T-helper 1 cell treated with Interleukin-12 subunit alpha and Interleukin-12 subunit beta and Interleukin-4 antibody, amounts not matched to agents 30 ng/mL and 1 ng/mL, for 36 hours (primary cell): ENCODE data around the gene SH2D6. TPM values are rescaled to one million over a fixed set of nuclear protein-coding genes. Genes with fewer than 3 reads are reported as not detected.
"Not testable (repeated sequence)": the region's sequence is repeated elsewhere in the genome, so short reads cannot be mapped to it uniquely, and the experiment has no call there.

Experiments
- intact Hi-C: fragments of 100-400 bp; cut with micrococcal nuclease; formaldehyde crosslinking; loops from one replicate; pipeline ENCODE4 v1.15.1; 2024
- total RNA-seq: library from RNA; stranded (reverse); gene quantifications from 2 replicates; pipeline ENCODE4 v1.2.3, GENCODE V29; 2022

Gene SH2D6
- total RNA-seq, 1 donor from 2014 or later = 0.74 TPM

GRCh38 chr2:85459771-85460170, 41.3 kb downstream of the SH2D6 start:
- intact Hi-C loops = no loop called here

GRCh38 chr2:85462322-85462721, 43.8 kb downstream of the SH2D6 start:
- intact Hi-C loops = no loop called here

DNA sequence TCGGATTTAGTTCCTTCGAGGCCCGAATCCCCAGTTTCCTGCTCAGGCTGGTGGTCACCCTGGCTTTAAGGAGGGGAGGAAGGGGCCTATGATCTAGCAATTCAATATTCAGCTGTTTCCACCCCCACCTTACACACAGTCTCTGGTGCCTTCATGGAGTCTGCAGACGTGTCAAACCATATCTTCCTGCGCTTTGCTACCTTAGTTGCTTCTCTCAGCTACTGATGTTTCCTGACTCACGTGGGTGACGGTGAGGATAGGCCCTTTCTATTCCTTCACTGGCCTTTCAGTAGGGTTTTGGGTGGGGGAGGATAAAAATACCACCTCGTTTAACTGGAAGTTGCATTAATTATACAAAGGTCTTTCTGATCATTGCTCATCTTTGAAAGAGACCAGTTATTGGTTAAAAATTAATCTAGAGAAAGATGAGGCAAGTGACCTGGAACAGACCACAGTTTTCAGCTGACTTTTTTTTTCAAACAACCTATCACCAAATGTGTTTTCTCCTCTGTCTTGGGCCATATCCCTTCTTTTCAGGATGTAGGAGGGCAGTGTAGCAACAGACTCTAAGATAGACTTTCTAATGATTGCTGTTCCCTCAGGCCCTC, 49.7 kb downstream of the SH2D6 start:
- intact Hi-C loops = no loop called here

- intact Hi-C loops = no loop called here
Measured at GRCh38 chr2:85468704-85469349, 50.3 kb downstream of the SH2D6 start.

DNA sequence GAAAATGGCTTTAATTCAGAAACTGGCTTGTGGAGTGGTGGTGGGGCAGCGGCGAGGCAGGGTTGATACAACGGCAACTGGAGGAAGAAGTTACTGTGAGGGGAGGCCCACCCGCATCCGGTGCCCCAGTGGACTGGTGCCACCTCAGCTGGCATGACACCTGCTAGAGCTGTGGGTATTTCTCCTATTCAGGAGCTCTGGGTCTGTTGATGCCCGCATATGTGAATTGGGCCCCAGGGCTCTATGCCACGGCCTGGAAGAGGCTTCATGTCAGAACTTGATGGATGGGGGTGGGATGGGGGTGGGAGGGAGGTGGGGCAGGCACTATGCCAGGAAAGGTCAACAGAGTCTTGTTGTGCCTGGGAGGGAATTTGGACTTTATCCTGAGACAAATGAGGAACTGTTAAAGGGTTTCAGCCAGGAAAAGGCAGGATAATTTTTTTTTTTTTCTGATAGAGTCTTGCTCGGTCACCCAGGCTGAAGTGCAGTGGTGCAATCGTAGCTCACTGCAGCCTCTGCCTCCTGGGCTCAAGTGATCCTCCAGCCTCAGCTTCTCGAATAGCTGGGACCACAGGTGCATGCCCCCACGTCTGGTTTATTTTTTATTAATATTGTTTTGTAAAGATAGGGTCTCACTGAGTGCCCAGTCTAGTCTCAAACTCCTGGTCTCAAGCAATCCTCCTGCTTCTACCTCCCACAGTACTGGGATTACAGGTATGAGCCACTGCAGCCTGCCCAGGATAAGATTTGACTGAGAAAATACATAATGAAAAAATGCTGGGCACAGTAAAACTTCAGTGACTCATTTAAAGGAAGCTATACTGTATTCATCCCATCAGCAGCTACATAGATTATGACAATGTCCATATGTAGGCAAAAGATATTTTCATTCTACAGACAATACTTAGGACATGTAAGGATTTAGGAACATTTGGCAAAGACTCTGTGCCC, 52.6 kb downstream of the SH2D6 start:
- intact Hi-C loops = no loop called here

- intact Hi-C loops = no loop called here
Measured at GRCh38 chr2:85472261-85472660, 53.7 kb downstream of the SH2D6 start.

DNA sequence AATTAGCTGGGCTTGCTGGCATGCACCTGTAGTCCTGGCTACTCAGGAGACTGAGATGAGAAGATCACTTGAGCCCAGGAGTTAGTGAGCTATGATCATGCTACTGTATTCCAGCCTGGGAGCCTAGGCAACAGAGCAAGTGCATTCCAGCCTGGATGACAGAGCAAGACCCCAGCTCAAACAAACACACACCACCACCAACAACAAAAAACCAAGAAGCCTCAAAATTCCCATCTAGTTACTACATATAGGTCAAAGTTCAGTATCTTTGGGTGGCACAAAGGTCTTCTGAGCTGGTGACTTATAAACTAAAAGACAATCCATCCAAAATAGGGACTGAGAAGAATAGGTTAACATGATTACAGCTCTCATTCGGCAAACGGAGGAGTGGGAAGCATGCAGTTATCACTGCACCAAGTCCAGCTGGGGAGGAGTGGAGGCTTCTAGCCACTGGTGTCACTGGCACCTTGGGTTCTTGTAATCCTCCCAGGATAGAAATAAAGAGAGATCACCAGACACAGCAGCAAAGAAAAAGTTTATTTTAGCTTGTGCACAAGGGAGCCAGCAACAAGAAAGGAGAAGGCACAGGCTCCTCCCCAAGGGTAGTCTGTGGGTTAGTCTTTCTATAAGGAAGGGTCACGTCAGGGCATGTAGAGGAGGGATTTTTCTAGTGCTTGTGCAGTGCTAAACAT, 57.4 kb downstream of the SH2D6 start:
- intact Hi-C loops = no loop called here

GRCh38 chr2:85476624-85477023, 58.1 kb downstream of the SH2D6 start:
- intact Hi-C loops = no loop called here

DNA sequence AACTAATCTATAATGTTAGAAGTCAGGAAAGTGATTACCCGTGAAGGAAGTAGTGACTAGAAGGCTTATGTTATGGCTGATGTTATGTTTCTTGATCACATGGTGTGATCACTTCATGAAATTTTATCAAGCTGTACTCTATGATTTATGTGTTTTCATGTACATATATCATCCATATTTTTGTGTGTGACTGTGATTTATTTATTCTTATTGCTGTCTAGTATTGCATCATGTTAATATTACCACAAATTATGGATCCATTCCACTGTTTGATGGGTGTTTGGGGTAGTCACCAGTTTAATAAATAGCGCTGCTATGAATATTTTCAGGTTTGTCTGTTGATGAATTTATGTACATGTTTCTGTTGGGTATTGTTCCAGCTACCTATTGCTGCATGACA, 59.4 kb downstream of the SH2D6 start:
- intact Hi-C loops = no loop called here

- intact Hi-C loops = no loop called here
Measured at GRCh38 chr2:85481818-85482777, 63.6 kb downstream of the SH2D6 start.

GRCh38 chr2:85484615-85485014, 66.1 kb downstream of the SH2D6 start:
- intact Hi-C loops = not testable (repeated sequence)

DNA sequence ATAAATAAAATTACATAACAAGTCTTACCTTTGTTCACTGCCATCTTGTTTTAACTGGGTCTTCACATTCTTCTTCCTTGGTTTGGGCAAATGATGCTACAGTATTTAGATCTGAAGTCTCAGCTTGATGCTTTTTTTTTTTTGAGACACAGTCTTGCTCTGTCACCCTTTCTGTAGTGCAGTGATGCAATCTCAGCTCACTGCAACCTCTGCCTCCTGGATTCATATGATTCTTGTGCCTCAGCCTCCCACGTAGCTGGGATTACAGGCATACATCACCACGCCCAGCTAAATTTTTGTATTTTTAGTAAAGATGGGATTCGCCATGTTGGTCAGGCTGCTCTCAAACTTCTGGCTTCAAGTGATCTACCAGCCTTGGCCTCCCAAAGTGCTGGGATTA, 67.3 kb downstream of the SH2D6 start:
- intact Hi-C loops = no loop called here

Other genes starting within 250 kb of the SH2D6 start
- gene TGOLN2, start 90.7 kb upstream of the SH2D6 start, total RNA-seq = 151 and 152 TPM in 2 replicates
- gene RETSAT, start 64.2 kb upstream of the SH2D6 start, total RNA-seq = 27.0 and 32.2 TPM in 2 replicates
- 21.7 and 22.3 TPM in 2 replicates for gene ELMOD3, start 63.9 kb upstream of the SH2D6 start, total RNA-seq
- 181 and 216 TPM in 2 replicates for gene CAPG, start 8.3 kb upstream of the SH2D6 start, total RNA-seq
- gene MAT2A, start 120.5 kb downstream of the SH2D6 start, total RNA-seq = 288 and 294 TPM in 2 replicates
- gene GGCX, start 142.8 kb downstream of the SH2D6 start, total RNA-seq = 23.9 and 26.4 TPM in 2 replicates
- 146 and 147 TPM in 2 replicates for gene VAMP8, start 158.9 kb downstream of the SH2D6 start, total RNA-seq
- 60.8 and 68.7 TPM in 2 replicates for gene VAMP5, start 165.7 kb downstream of the SH2D6 start, total RNA-seq
- 111 and 122 TPM in 2 replicates for gene RNF181, start 177.0 kb downstream of the SH2D6 start, total RNA-seq
- gene TMEM150A, start 184.0 kb downstream of the SH2D6 start, total RNA-seq = 4.4 and 4.7 TPM in 2 replicates
- gene C2orf68, start 193.4 kb downstream of the SH2D6 start, total RNA-seq = 44.8 and 45.2 TPM in 2 replicates
- 76.3 and 81.8 TPM in 2 replicates for gene USP39, start 197.5 kb downstream of the SH2D6 start, total RNA-seq
- not detected in 2 replicates for gene SFTPB, start 249.5 kb downstream of the SH2D6 start, total RNA-seq